Motor neuron (in vitro differentiated cells): ENCODE results near the gene NUP98. TPM values are rescaled to one million over a fixed set of nuclear protein-coding genes. Genes with fewer than 3 reads are reported as not detected.

Source experiments
- ATAC-seq, 8 experiments: fragments of 200-7000 bp; cut with Tn5 transposase; replicated peaks in 6 of 8; 2 replicates each; pipeline ENCODE4 v1.8.0; 2021; ENCODE audit warnings: mild to moderate bottlenecking in 8 of 8, moderate library complexity in 8 of 8
- H3K27ac ChIP-seq, 2 donors: fragments of 250-450 bp; sonication (Bioruptor Pico); 2 replicates each; pipeline ENCODE4 v1.9.0; 2021; ENCODE audit warnings: antibody characterized with exemption in 2 of 2, mild to moderate bottlenecking in 2 of 2, moderate library complexity in 1 of 2
- H3K4me1 ChIP-seq, 2 donors: fragments of 250-450 bp; sonication (Bioruptor Pico); replicated peaks in 1 of 2; 2 replicates each; pipeline ENCODE4 v1.6.1; 2021; ENCODE audit warnings: antibody characterized with exemption in 2 of 2, mild to moderate bottlenecking in 2 of 2, moderate library complexity in 1 of 2
- H3K4me3 ChIP-seq, 5 donors: fragments of 250-450 bp; sonication (Bioruptor Pico); 2 replicates each; pipeline ENCODE4 v1.9.0; 2021; ENCODE audit warnings: antibody characterized with exemption in 5 of 5, mild to moderate bottlenecking in 5 of 5, moderate library complexity in 4 of 5
- WGBS, 10 experiments: fragments of 450-650 bp; shearing (Covaris generic); methylation state at CpG; one replicate each; pipeline ENCODE4 v1.0.0; 2022; 5-methylcytosine and 5-hydroxymethylcytosine counted together
- in situ Hi-C, 9 experiments: fragments of 400-800 bp; cut with MboI; loops; one replicate each; pipeline ENCODE4 v1.15.0; 2021; ENCODE audit warnings: low sequenced_read_pairs in 9 of 9, low pct_unique_long_range_greater_than_20kb in 2 of 9; ENCODE audit not compliant: unreplicated experiment in 9 of 9
- total RNA-seq, 8 experiments: library from RNA; unstranded; fragments of 300-600 nt; gene quantifications; 2 replicates each; pipeline versions ENCODE4 v1.2.3 to v1.2.4, GENCODE V29; 2022

The NUP98 gene
- total RNA-seq, 8 experiments from 2014 or later, result 27.0 to 115 (median 50.0) TPM

- WGBS, 10 experiments, result 0 to 100% (median 86%) methylated on average over 1 to 3 of the region's 7 CpGs; no CpG with 5 or more reads in 3 of the 10 experiments
- no peak overlapping the region for H3K27ac ChIP-seq
- no peak overlapping the region for H3K4me3 ChIP-seq
- peaks cover 5 to 14% of the 10 kb centered on the region in 2 donors for H3K4me1 ChIP-seq
- peak in 3 of 8 experiments; percentile 39 to 69 (median 49) for ATAC-seq
- in situ Hi-C loops, result loop anchor here in 1 of 9 experiments (25.0 kb wide), 1 partner anchor 252 kb away; the partner anchor contains the start of gene RRM1
Measured at GRCh38 chr11:3834664-3835461, 37.5 kb upstream of the NUP98 start.

- H3K4me1 ChIP-seq, result peaks cover 0 to 10% of the 10 kb centered on the region in 2 donors
- no peak for ATAC-seq
- WGBS, 10 experiments, result 50 to 100% (median 96%) methylated on average over 1 to 4 of the region's 4 CpGs; no CpG with 5 or more reads in 2 of the 10 experiments
- H3K27ac ChIP-seq, result no peak overlapping the region
- H3K4me3 ChIP-seq, result no peak overlapping the region
- in situ Hi-C loops, result loop anchor here in 1 of 9 experiments (25.0 kb wide), 1 partner anchor 253 kb away; the partner anchor contains the start of gene RRM1
Measured at GRCh38 chr11:3834349-3834663, 37.0 kb upstream of the NUP98 start.

GRCh38 chr11:3833449-3833848 is 36.1 kb upstream of the NUP98 start:
- no peak overlapping the region for H3K4me3 ChIP-seq
- in situ Hi-C loops, result loop anchor here in 1 of 9 experiments (25.0 kb wide), 1 partner anchor 254 kb away; the partner anchor contains the start of gene RRM1
- H3K27ac ChIP-seq, result no peak overlapping the region
- 80 to 100% (median 100%) methylated on average over 1 to 2 of the region's 2 CpGs; no CpG with 5 or more reads in 2 of the 10 experiments for WGBS, 10 experiments
- no peak for ATAC-seq
- peaks cover 0 to 10% of the 10 kb centered on the region in 2 donors for H3K4me1 ChIP-seq

- in situ Hi-C loops, result loop anchor here in 1 of 9 experiments (25.0 kb wide), 1 partner anchor 254 kb away; the partner anchor contains the start of gene RRM1
- ATAC-seq, result no peak
- H3K4me3 ChIP-seq, result no peak overlapping the region
- WGBS, 10 experiments, result 86 to 100% (median 100%) methylated on average over 1 to 2 of the region's 2 CpGs; no CpG with 5 or more reads in 2 of the 10 experiments
- H3K27ac ChIP-seq, result no peak overlapping the region
- peaks cover 0 to 6% of the 10 kb centered on the region in 2 donors for H3K4me1 ChIP-seq
Measured at GRCh38 chr11:3832816-3833215, 35.5 kb upstream of the NUP98 start.

GRCh38 chr11:3831378-3832239 is 34.3 kb upstream of the NUP98 start:
- ATAC-seq, result peak in 2 of 8 experiments; percentile 29 to 52
- WGBS, 10 experiments, result 50 to 87% (median 77%) methylated on average over 3 to 10 of the region's 13 CpGs; no CpG with 5 or more reads in 2 of the 10 experiments
- in situ Hi-C loops, result loop anchor here in 1 of 9 experiments (25.0 kb wide), 1 partner anchor 256 kb away; the partner anchor contains the start of gene RRM1
- H3K4me1 ChIP-seq, result peaks cover 0 to 4% of the 10 kb centered on the region in 2 donors
- H3K27ac ChIP-seq, result no peak overlapping the region
- H3K4me3 ChIP-seq, result no peak overlapping the region

GRCh38 chr11:3830730-3831129 is 33.4 kb upstream of the NUP98 start:
- Histone ChIP-seq H3K4me1 (peaks cover 0 to 9% of the 10 kb centered on the region in 2 donors), H3K4me3 (no peak overlapping the region), H3K27ac (no peak overlapping the region)
- no peak for ATAC-seq
- 100% methylated on average over 1 of the region's 1 CpG; no CpG with 5 or more reads in 8 of the 10 experiments for WGBS, 10 experiments
- in situ Hi-C loops, result loop anchor here in 1 of 9 experiments (25.0 kb wide), 1 partner anchor 257 kb away; the partner anchor contains the start of gene RRM1

- Histone ChIP-seq H3K4me3 (no peak overlapping the region), H3K27ac (no peak overlapping the region), H3K4me1 (peaks cover 0 to 9% of the 10 kb centered on the region in 2 donors)
- 88 to 100% (median 98%) methylated on average over 1 to 3 of the region's 3 CpGs; no CpG with 5 or more reads in 2 of the 10 experiments for WGBS, 10 experiments
- in situ Hi-C loops, result loop anchor here in 1 of 9 experiments (25.0 kb wide), 1 partner anchor 257 kb away; the partner anchor contains the start of gene RRM1
- no peak for ATAC-seq
Measured at GRCh38 chr11:3830088-3830487, 32.7 kb upstream of the NUP98 start.

GRCh38 chr11:3827434-3828186 is 30.3 kb upstream of the NUP98 start:
- H3K4me1 ChIP-seq, result peaks cover 0 to 9% of the 10 kb centered on the region in 2 donors
- H3K4me3 ChIP-seq, result no peak overlapping the region
- peak overlapping the region in 1 of 2 donors; percentile 13 for H3K27ac ChIP-seq
- ATAC-seq, result no peak
- in situ Hi-C loops, result loop anchor here in 1 of 9 experiments (25.0 kb wide), 1 partner anchor 260 kb away; the partner anchor contains the start of gene RRM1
- 87 to 99% (median 90%) methylated on average over 4 to 14 of the region's 35 CpGs; no CpG with 5 or more reads in 7 of the 10 experiments for WGBS, 10 experiments

GRCh38 chr11:3826721-3827120 is 29.4 kb upstream of the NUP98 start:
- WGBS, 10 experiments, result 0 to 86% (median 80%) methylated on average over 1 of the region's 3 CpGs; no CpG with 5 or more reads in 7 of the 10 experiments
- Histone ChIP-seq H3K4me3 (no peak overlapping the region), H3K4me1 (peaks cover 0 to 9% of the 10 kb centered on the region in 2 donors), H3K27ac (peak overlapping the region in 1 of 2 donors; percentile 13)
- in situ Hi-C loops, result loop anchor here in 1 of 9 experiments (25.0 kb wide), 1 partner anchor 261 kb away; the partner anchor contains the start of gene RRM1
- ATAC-seq, result peak in 3 of 8 experiments; percentile 40 to 80 (median 79)

GRCh38 chr11:3825473-3826154 is 28.3 kb upstream of the NUP98 start:
- 80 to 100% (median 89%) methylated on average over 1 to 4 of the region's 8 CpGs; no CpG with 5 or more reads in 5 of the 10 experiments for WGBS, 10 experiments
- no peak overlapping the region for H3K27ac ChIP-seq
- H3K4me3 ChIP-seq, result no peak overlapping the region
- ATAC-seq, result no peak
- peaks cover 0 to 9% of the 10 kb centered on the region in 2 donors for H3K4me1 ChIP-seq
- in situ Hi-C loops, result loop anchor here in 1 of 9 experiments (25.0 kb wide), 1 partner anchor 262 kb away; the partner anchor contains the start of gene RRM1
